GM20000 (cell line): Measurements from ENCODE around the gene FGG.

Source experiments
- DNase-seq: peaks from one replicate; pipeline ENCODE4 v3.0.0; 2012; ENCODE audit warnings: low spot score
- TF ChIP-seq, protein P1 (sequence below): IDR thresholded peaks from 2 replicates; pipeline ENCODE4 v1.5.1; 2012; ENCODE audit warnings: mild to moderate bottlenecking, control low read depth; ENCODE audit errors: extremely low read depth, missing control alignments

FGG gene

DNA sequence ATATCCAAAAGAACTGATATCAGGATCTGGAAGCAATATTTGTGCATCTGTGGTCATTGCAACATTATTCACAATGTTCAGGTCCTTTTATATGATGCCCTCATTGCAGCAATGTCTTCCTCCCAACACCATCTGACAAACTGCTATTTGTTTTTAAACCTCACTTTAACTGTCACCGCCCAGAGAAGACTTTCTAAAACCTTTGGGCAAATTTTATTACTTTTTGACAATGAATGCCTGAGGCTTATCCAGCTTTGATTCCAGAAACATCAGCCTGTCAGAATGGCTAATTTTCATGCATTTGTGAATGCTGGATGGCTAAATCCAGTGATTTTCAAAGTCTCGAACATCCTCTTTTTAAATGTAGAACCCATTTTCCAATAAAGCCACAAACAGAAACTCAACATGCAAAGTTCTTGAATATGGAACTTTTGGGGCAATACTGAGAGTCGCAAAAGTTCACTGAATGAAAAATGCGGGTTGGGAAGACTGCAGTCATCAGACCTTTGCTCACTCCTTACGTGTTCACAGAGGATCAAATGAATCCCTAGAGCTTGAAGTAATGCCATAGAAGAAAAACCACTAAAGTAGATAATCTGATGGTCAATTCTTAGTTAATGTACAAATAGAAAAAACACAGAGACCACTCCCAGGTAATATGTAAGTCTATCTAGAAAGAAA is 39.1 kb downstream of the FGG start:
- TF ChIP-seq, protein P1, sequence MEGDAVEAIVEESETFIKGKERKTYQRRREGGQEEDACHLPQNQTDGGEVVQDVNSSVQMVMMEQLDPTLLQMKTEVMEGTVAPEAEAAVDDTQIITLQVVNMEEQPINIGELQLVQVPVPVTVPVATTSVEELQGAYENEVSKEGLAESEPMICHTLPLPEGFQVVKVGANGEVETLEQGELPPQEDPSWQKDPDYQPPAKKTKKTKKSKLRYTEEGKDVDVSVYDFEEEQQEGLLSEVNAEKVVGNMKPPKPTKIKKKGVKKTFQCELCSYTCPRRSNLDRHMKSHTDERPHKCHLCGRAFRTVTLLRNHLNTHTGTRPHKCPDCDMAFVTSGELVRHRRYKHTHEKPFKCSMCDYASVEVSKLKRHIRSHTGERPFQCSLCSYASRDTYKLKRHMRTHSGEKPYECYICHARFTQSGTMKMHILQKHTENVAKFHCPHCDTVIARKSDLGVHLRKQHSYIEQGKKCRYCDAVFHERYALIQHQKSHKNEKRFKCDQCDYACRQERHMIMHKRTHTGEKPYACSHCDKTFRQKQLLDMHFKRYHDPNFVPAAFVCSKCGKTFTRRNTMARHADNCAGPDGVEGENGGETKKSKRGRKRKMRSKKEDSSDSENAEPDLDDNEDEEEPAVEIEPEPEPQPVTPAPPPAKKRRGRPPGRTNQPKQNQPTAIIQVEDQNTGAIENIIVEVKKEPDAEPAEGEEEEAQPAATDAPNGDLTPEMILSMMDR = no peak

DNA sequence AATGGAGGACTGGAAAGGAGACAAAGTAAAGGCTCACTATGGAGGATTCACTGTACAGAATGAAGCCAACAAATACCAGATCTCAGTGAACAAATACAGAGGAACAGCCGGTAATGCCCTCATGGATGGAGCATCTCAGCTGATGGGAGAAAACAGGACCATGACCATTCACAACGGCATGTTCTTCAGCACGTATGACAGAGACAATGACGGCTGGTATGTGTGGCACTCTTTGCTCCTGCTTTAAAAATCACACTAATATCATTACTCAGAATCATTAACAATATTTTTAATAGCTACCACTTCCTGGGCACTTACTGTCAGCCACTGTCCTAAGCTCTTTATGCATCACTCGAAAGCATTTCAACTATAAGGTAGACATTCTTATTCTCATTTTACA is 42.9 kb downstream of the FGG start:
- DNase-seq = no peak
- TF ChIP-seq, protein P1 = no peak

More for the DNA sequence above, 39.1 kb downstream of the FGG start:
- no peak for DNase-seq

DNA sequence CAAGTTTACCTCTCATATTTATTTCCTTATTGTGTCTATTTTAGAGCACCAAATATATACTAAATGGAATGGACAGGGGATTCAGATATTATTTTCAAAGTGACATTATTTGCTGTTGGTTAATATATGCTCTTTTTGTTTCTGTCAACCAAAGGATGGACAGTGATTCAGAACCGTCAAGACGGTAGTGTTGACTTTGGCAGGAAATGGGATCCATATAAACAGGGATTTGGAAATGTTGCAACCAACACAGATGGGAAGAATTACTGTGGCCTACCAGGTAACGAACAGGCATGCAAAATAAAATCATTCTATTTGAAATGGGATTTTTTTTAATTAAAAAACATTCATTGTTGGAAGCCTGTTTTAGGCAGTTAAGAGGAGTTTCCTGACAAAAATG is 43.4 kb downstream of the FGG start:
- no peak for DNase-seq
- TF ChIP-seq, protein P1 = no peak

DNA sequence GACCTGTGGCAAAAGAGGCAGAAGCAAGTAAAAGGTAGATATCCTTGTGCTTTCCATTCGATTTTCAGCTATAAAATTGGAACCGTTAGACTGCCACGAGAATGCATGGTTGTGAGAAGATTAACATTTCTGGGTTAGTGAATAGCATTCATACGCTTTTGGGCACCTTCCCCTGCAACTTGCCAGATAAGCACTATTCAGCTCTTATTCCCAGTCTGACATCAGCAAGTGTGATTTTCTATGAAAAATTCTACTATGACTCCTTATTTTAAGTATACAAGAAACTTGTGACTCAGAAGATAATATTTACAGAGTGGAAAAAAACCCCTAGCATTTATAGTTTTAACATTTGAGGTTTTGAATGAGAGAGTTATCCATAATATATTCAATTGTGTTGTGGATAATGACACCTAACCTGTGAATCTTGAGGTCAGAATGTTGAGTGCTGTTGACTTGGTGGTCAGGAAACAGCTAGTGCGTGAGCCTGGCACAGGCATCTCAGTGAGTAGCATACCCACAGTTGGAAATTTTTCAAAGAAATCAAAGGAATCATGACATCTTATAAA is 45.7 kb downstream of the FGG start:
- TF ChIP-seq, protein P1 = no peak
- no peak for DNase-seq

DNA sequence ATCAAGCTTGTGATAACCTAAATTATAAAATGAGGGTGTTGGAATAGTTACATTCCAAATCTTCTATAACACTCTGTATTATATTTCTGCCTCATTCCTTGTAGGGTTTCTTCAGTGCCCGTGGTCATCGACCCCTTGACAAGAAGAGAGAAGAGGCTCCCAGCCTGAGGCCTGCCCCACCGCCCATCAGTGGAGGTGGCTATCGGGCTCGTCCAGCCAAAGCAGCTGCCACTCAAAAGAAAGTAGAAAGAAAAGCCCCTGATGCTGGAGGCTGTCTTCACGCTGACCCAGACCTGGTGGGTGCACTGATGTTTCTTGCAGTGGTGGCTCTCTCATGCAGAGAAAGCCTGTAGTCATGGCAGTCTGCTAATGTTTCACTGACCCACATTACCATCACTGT is 46.8 kb downstream of the FGG start:
- DNase-seq = no peak
- TF ChIP-seq, protein P1 = no peak

DNA sequence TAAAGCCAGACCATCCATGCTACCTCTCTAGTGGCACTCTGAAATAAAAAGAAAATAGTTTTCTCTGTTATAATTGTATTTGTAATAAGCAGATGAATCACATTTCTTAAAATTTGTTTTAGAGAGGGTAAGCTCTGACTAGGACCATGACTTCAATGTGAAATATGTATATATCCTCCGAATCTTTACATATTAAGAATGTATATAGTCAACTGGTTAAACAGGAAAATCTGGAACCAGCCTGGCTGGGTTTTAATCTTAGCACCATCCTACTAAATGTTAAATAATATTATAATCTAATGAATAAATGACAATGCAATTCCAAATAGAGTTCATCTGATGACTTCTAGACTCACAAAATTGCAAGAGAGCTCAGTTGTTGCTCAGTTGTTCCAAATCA is 48.1 kb downstream of the FGG start:
- no peak for DNase-seq
- TF ChIP-seq, protein P1 = no peak

DNA sequence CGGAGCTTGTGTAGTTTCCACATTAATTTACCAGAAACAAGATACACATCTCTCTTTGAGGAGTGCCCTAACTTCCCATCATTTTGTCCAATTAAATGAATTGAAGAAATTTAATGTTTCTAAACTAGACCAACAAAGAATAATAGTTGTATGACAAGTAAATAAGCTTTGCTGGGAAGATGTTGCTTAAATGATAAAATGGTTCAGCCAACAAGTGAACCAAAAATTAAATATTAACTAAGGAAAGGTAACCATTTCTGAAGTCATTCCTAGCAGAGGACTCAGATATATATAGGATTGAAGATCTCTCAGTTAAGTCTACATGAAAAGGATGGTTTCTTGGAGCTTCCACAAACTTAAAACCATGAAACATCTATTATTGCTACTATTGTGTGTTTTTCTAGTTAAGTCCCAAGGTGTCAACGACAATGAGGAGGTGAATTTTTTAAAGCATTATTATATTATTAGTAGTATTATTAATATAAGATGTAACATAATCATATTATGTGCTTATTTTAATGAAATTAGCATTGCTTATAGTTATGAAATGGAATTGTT is 49.7 kb downstream of the FGG start, which contains the start of gene FGB:
FGB (plus strand) TSS at position 315 of the 558 bp plus-strand sequence; CDS start at position 323, 8 bp downstream.
- no peak for DNase-seq
- TF ChIP-seq, protein P1 = no peak
